H9 (cell line): ENCODE measurements around the gene DBNDD2. TPM values are rescaled to one million over a fixed set of nuclear protein-coding genes. Genes with fewer than 3 reads are reported as not detected.

Experiments
- DNase-seq: peaks from one replicate; pipeline ENCODE4 v3.0.0-alpha.2; 2017
- H2AFZ ChIP-seq: one replicate; pipeline ENCODE4 v1.6.1; 2013; ENCODE audit warnings: mild to moderate bottlenecking, low read length, control low read depth, moderate library complexity
- H2AK5ac ChIP-seq: 2 replicates; pipeline ENCODE4 v1.6.1; 2013; ENCODE audit warnings: low read length, control low read depth, mixed read lengths; ENCODE audit not compliant: insufficient read length
- H2BK120ac ChIP-seq: one replicate; pipeline ENCODE4 v1.6.1; 2013; ENCODE audit warnings: low read depth, mild to moderate bottlenecking, low read length, control low read depth, inconsistent platforms; ENCODE audit not compliant: poor library complexity, severe bottlenecking
- H2BK12ac ChIP-seq: 2 replicates; pipeline ENCODE4 v1.6.1; 2013; ENCODE audit warnings: low read length, control low read depth, mixed read lengths, low read depth; ENCODE audit not compliant: insufficient read length
- H2BK15ac ChIP-seq: 2 replicates; pipeline ENCODE4 v1.6.1; 2013; ENCODE audit warnings: low read depth, low read length, control low read depth
- H2BK20ac ChIP-seq: one replicate; pipeline ENCODE4 v1.6.1; 2013; ENCODE audit warnings: low read depth, mild to moderate bottlenecking, low read length, control low read depth, inconsistent platforms; ENCODE audit not compliant: poor library complexity, severe bottlenecking
- H2BK5ac ChIP-seq: 2 replicates; pipeline ENCODE4 v1.6.1; 2013; ENCODE audit warnings: low read length, control low read depth, mixed read lengths; ENCODE audit not compliant: insufficient read length
- H3K14ac ChIP-seq: 2 replicates; pipeline ENCODE4 v1.6.1; 2013; ENCODE audit warnings: low read length, control low read depth; ENCODE audit not compliant: insufficient read depth
- H3K18ac ChIP-seq: 2 replicates; pipeline ENCODE4 v1.6.1; 2013; ENCODE audit warnings: low read depth, mild to moderate bottlenecking, mixed read lengths, low read length, control low read depth; ENCODE audit not compliant: insufficient read length
- H3K23ac ChIP-seq: 2 replicates; pipeline ENCODE4 v1.6.1; 2013; ENCODE audit warnings: low read length, control low read depth, mixed read lengths, low read depth; ENCODE audit not compliant: insufficient read length
- H3K23me2 ChIP-seq: 2 replicates; pipeline ENCODE4 v1.6.1; 2013; ENCODE audit warnings: low read depth, mild to moderate bottlenecking, mixed read lengths, low read length, control low read depth; ENCODE audit not compliant: insufficient read length, poor library complexity, severe bottlenecking
- H3K27ac ChIP-seq: 2 replicates; pipeline ENCODE4 v1.5.1; 2013; ENCODE audit warnings: low read length, control low read depth, mixed read lengths, low read depth; ENCODE audit not compliant: insufficient read length
- H3K27me3 ChIP-seq: 2 replicates; pipeline ENCODE4 v1.6.1; 2013; ENCODE audit warnings: low read length, control low read depth, inconsistent platforms; ENCODE audit not compliant: insufficient read depth
- H3K4ac ChIP-seq: 2 replicates; pipeline ENCODE4 v1.6.1; 2013; ENCODE audit warnings: low read depth, mild to moderate bottlenecking, control low read depth, inconsistent platforms, low read length, moderate library complexity
- H3K4me1 ChIP-seq: 2 replicates; pipeline ENCODE4 v1.6.1; 2013; ENCODE audit warnings: low read length, control low read depth, inconsistent platforms; ENCODE audit not compliant: insufficient read depth
- H3K4me2 ChIP-seq: 2 replicates; pipeline ENCODE4 v1.6.1; 2013; ENCODE audit warnings: low read length, control low read depth, mixed read lengths; ENCODE audit not compliant: insufficient read length, insufficient read depth
- H3K56ac ChIP-seq: 2 replicates; pipeline ENCODE4 v1.6.1; 2013; ENCODE audit warnings: low read depth, mild to moderate bottlenecking, mixed read lengths, low read length, control low read depth; ENCODE audit not compliant: insufficient read length
- H3K79me1 ChIP-seq: 2 replicates; pipeline ENCODE4 v1.6.1; 2013; ENCODE audit warnings: low read depth, mild to moderate bottlenecking, moderate library complexity, low read length, control low read depth, inconsistent platforms; ENCODE audit not compliant: insufficient read depth, poor library complexity, severe bottlenecking
- H3K79me2 ChIP-seq: 2 replicates; pipeline ENCODE4 v1.6.1; 2013; ENCODE audit warnings: low read length, control low read depth, inconsistent platforms; ENCODE audit not compliant: insufficient read depth
- H3K9ac ChIP-seq: 2 replicates; pipeline ENCODE4 v1.6.1; 2013; ENCODE audit warnings: low read length, control low read depth, mixed read lengths; ENCODE audit not compliant: insufficient read length; ENCODE audit errors: extremely low read depth
- H3K9me3 ChIP-seq: one replicate; pipeline ENCODE4 v1.6.1; 2013; ENCODE audit warnings: low read depth, low read length, inconsistent platforms; ENCODE audit not compliant: control insufficient read depth
- H3T11ph ChIP-seq: one replicate; pipeline ENCODE4 v1.6.1; 2013; ENCODE audit warnings: mild to moderate bottlenecking, low read length, control low read depth, inconsistent platforms
- H4K20me1 ChIP-seq: one replicate; pipeline ENCODE4 v1.6.1; 2013; ENCODE audit not compliant: control insufficient read depth, insufficient read length, insufficient read depth
- H4K5ac ChIP-seq: 2 replicates; pipeline ENCODE4 v1.6.1; 2013; ENCODE audit warnings: low read depth, mild to moderate bottlenecking, mixed read lengths, low read length, control low read depth; ENCODE audit not compliant: insufficient read length
- H4K8ac ChIP-seq: replicated peaks from 2 replicates; pipeline ENCODE4 v1.6.1; 2013; ENCODE audit warnings: low read length, control low read depth, mixed read lengths, low read depth; ENCODE audit not compliant: insufficient read length
- H4K91ac ChIP-seq: 2 replicates; pipeline ENCODE4 v1.6.1; 2013; ENCODE audit warnings: low read depth, mild to moderate bottlenecking, moderate library complexity, mixed read lengths, low read length, control low read depth; ENCODE audit not compliant: insufficient read length
- H3K27ac Mint-ChIP-seq, 3 experiments: 2 replicates in 2 of 3; 3 replicates in 1 of 3; pipeline ENCODE4 v1.8.0; 2020 to 2021; ENCODE audit warnings: mixed read lengths in 3 of 3, mild to moderate bottlenecking in 1 of 3, moderate library complexity in 1 of 3
- H3K27me3 Mint-ChIP-seq: 2 replicates; pipeline ENCODE4 v1.8.0; 2021; ENCODE audit warnings: low read depth, mild to moderate bottlenecking, moderate library complexity, mixed read lengths
- H3K36me3 Mint-ChIP-seq, 3 experiments: 2 replicates in 2 of 3; 3 replicates in 1 of 3; pipeline ENCODE4 v1.8.0; 2020 to 2021; ENCODE audit warnings: low read depth in 3 of 3, mixed read lengths in 3 of 3; ENCODE audit not compliant: insufficient read depth in 1 of 3
- H3K4me1 Mint-ChIP-seq, 2 experiments: 2 replicates each; pipeline ENCODE4 v1.8.0; 2020; ENCODE audit warnings: mixed read lengths in 2 of 2
- H3K4me3 Mint-ChIP-seq, 2 experiments: 2 replicates in 1 of 2; 3 replicates in 1 of 2; pipeline ENCODE4 v1.8.0; 2020 to 2021; ENCODE audit warnings: mild to moderate bottlenecking in 2 of 2, mixed read lengths in 2 of 2, moderate library complexity in 1 of 2
- H3K9me3 Mint-ChIP-seq, 2 experiments: 2 replicates in 1 of 2; 3 replicates in 1 of 2; pipeline ENCODE4 v1.8.0; 2020; ENCODE audit warnings: mild to moderate bottlenecking in 2 of 2, mixed read lengths in 2 of 2, moderate library complexity in 1 of 2
- CTCF ChIP-seq: fragments of 200-600 bp; sonication (generic); conservative IDR thresholded peaks from 3 replicates; pipeline ENCODE4 v1.8.0; 2021; ENCODE audit warnings: antibody characterized with exemption, mild to moderate bottlenecking
- WGBS: extraction: QIAGEN DNeasy Blood & Tissue Kit; methylation state at CpG from one replicate; pipeline ENCODE4 v1.1.7; 2013; ENCODE audit warnings: missing lambda C conversion rate, low lambda C conversion rate, mixed read lengths; ENCODE audit not compliant: insufficient read length; ENCODE audit errors: extremely low coverage; 5-methylcytosine and 5-hydroxymethylcytosine counted together
- total RNA-seq: library from RNA; stranded (reverse); gene quantifications from 2 replicates; pipeline ENCODE4 v1.2.1, GENCODE V29; 2021

The DBNDD2 gene
- total RNA-seq, 1 experiment from 2014 or later = 39.1 TPM

- WGBS = no CpG with 5 or more reads among the region's 5 CpGs
- Histone ChIP-seq H3K56ac (no peak overlapping the region), H2AK5ac (no peak overlapping the region), H3K23ac (no peak overlapping the region), H3K9me3 (no peaks in the 10 kb centered on the region), H2BK120ac (no peak overlapping the region), H4K8ac (no peak overlapping the region), H4K91ac (no peak overlapping the region), H2BK5ac (no peak overlapping the region), H3K27ac (no peak overlapping the region), H4K5ac (no peak overlapping the region), H4K20me1 (no peaks in the 10 kb centered on the region), H3T11ph (no peak overlapping the region), H3K79me2 (peaks cover 2% of the 10 kb centered on the region; the same call in 1 of the 2 replicates), H3K4me1 (peaks cover under 1% of the 10 kb centered on the region; the same call in 1 of the 2 replicates), H2BK20ac (no peak overlapping the region), H3K4me2 (no peak overlapping the region), H3K14ac (no peak overlapping the region), H3K23me2 (peaks cover 8% of the 10 kb centered on the region), H3K18ac (no peak overlapping the region), H3K9ac (no peak overlapping the region), H2AFZ (no peak overlapping the region), H2BK15ac (no peak overlapping the region), H3K4ac (no peak overlapping the region), H3K27me3 (no peaks in the 10 kb centered on the region; the same call in 1 of the 2 replicates), H3K79me1 (no peaks in the 10 kb centered on the region), H2BK12ac (no peak overlapping the region)
- Mint-ChIP-seq H3K36me3 (peaks cover 7 to 20% (median 16%) of the 10 kb centered on the region in 3 experiments; a peak in 6 of 7 replicates), H3K27me3 (peaks cover 6% of the 10 kb centered on the region), H3K9me3 (no peaks in the 10 kb centered on the region), H3K27ac (no peak overlapping the region), H3K4me3 (no peak overlapping the region), H3K4me1 (peaks cover 13 to 15% of the 10 kb centered on the region in 2 experiments)
- DNase-seq = no peak
- no peak for TF ChIP-seq CTCF
These were observed 4.6 kb downstream of the DBNDD2 start for GRCh38 chr20:45412653-45413052.
